Measurements from ENCODE around the gene GRK3.

GRK3 gene

GRCh38 chr22:25694196-25694907, 129.9 kb downstream of the GRK3 start:
- Histone ChIP-seq H3K27me3 (ENCODE audit: insufficient read depth, poor library complexity, severe bottlenecking) (no peaks in the 10 kb centered on the region), H3K4me3 (replicated peaks; ENCODE audit: insufficient read depth, low read length) (no peak overlapping the region), H3K27ac (replicated peaks) (no peak overlapping the region)
- TF ChIP-seq REST (IDR thresholded peaks at IDR 0.05; ENCODE audit: insufficient replicate concordance, low read depth) (no peak), SPI1 (IDR thresholded peaks at IDR 0.05; ENCODE audit: borderline replicate concordance, low read depth) (no peak), POLR2AphosphoS5 (IDR thresholded peaks at IDR 0.05; ENCODE audit: low read depth) (no peak), GABPA (IDR thresholded peaks at IDR 0.05; ENCODE audit: low read depth) (no peak), CTCF (IDR thresholded peaks at IDR 0.05; ENCODE audit: insufficient read depth, low read length) (no peak)
- no peak for DNase-seq (ENCODE audit: low read depth in 1 of 2, low spot score in 1 of 2)

- H3K4me3 ChIP-seq (replicated peaks; ENCODE audit: insufficient read depth, low read length): no peak overlapping the region
- DNase-seq (ENCODE audit: low read depth in 1 of 2, low spot score in 1 of 2): no peak
- TF ChIP-seq REST (IDR thresholded peaks at IDR 0.05; ENCODE audit: insufficient replicate concordance, low read depth): no peak
- no peak for TF ChIP-seq CTCF (IDR thresholded peaks at IDR 0.05; ENCODE audit: insufficient read depth, low read length)
- no peak for TF ChIP-seq SPI1 (IDR thresholded peaks at IDR 0.05; ENCODE audit: borderline replicate concordance, low read depth)
- no peak for TF ChIP-seq POLR2AphosphoS5 (IDR thresholded peaks at IDR 0.05; ENCODE audit: low read depth)
- TF ChIP-seq GABPA (IDR thresholded peaks at IDR 0.05; ENCODE audit: low read depth): no peak
- H3K27me3 ChIP-seq (ENCODE audit: insufficient read depth, poor library complexity, severe bottlenecking): no peaks in the 10 kb centered on the region
- H3K27ac ChIP-seq (replicated peaks): no peak overlapping the region
Observed at GRCh38 chr22:25695146-25695545, 130.7 kb downstream of the GRK3 start.

- Histone ChIP-seq H3K27me3 (ENCODE audit: insufficient read depth, poor library complexity, severe bottlenecking) (no peaks in the 10 kb centered on the region), H3K4me3 (replicated peaks; ENCODE audit: insufficient read depth, low read length) (no peak overlapping the region), H3K27ac (replicated peaks) (no peak overlapping the region)
- TF ChIP-seq SPI1 (IDR thresholded peaks at IDR 0.05; ENCODE audit: borderline replicate concordance, low read depth): no peak
- no peak for TF ChIP-seq POLR2AphosphoS5 (IDR thresholded peaks at IDR 0.05; ENCODE audit: low read depth)
- TF ChIP-seq GABPA (IDR thresholded peaks at IDR 0.05; ENCODE audit: low read depth): no peak
- no peak for TF ChIP-seq REST (IDR thresholded peaks at IDR 0.05; ENCODE audit: insufficient replicate concordance, low read depth)
- TF ChIP-seq CTCF (IDR thresholded peaks at IDR 0.05; ENCODE audit: insufficient read depth, low read length): no peak
- DNase-seq (ENCODE audit: low read depth in 1 of 2, low spot score in 1 of 2): no peak
Observed at GRCh38 chr22:25696763-25697162, 132.3 kb downstream of the GRK3 start.
